Measurements from ENCODE around the gene TTC23. TPM values are rescaled to one million over a fixed set of nuclear protein-coding genes. Genes with fewer than 3 reads are reported as not detected.

Gene TTC23
- total and polyA plus RNA-seq, 9 of the 15 experiments (the other 6 are each of a cell fraction or from before 2014, with no cell fraction given): 0.41 to 4.5 (median 2.5) TPM

- Histone ChIP-seq H3K4me2 (ENCODE audit: insufficient read depth, low read length) (peak within 1 kb of the TSS; percentile 11; the same call in 1 of the 2 replicates), H3K9me1 (ENCODE audit: control insufficient read depth, insufficient read depth, low read length) (no peaks in the 10 kb centered on the region), H3K79me2 (ENCODE audit: control insufficient read depth, insufficient read depth, low read length) (no peaks in the 10 kb centered on the region), H3K4me1 (replicated peaks in 1 of 2; ENCODE audit: control insufficient read depth in 2 of 2, insufficient read depth in 2 of 2, low read length in 2 of 2) (peaks cover 0 to 17% of the 10 kb centered on the region in 2 experiments; a peak in 2 of 5 replicates), H3K36me3 (ENCODE audit: control insufficient read depth, insufficient read depth, low read length) (no peaks in the 10 kb centered on the region), H4K20me1 (replicated peaks; ENCODE audit: control insufficient read depth, insufficient read depth, low read length) (no peaks in the 10 kb centered on the region), H3K27me3 (ENCODE audit: control insufficient read depth in 2 of 2, insufficient read depth in 2 of 2, low read length in 2 of 2) (peaks cover 4 to 34% of the 10 kb centered on the region in 2 experiments; a peak in 3 of 5 replicates), H3K4me3 (peak within 1 kb of the TSS; percentile 8; the same call in 1 of the 2 replicates), H3K27ac (ENCODE audit: extremely low read depth, low read depth, low read length) (no peak within 1 kb of the TSS), H2AFZ (ENCODE audit: low read depth, low read length) (no peak within 1 kb of the TSS), H3K9me3 (replicated peaks; ENCODE audit: control insufficient read depth, insufficient read depth, low read depth, low read length) (no peaks in the 10 kb centered on the region), H3K9ac (ENCODE audit: insufficient read depth in 1 of 2, low read depth in 2 of 2, low read length in 2 of 2) (peak within 1 kb of the TSS in 1 of 2 experiments; percentile 74; a peak in 2 of 4 replicates)
- ChIA-PET POLR2A (interaction anchor here (0.6 kb wide), 1 partner anchor 10 kb away, joined by 3 read pairs; no protein-coding TSS in a partner anchor), CTCF (ENCODE audit: low intra/inter-chr PET ratio) (interaction anchor here (0.6 to 2.8 kb wide), 2 partner anchors 108 to 1116 kb away, joined by 6 to 14 read pairs; no protein-coding TSS in a partner anchor)
- BruUV-seq (replicated peaks): no TSS peak
- WGBS (ENCODE audit: insufficient coverage, low coverage, missing lambda C conversion rate): 43% methylated on average over 24 of the region's 91 CpGs
- intact Hi-C loops (cut with micrococcal nuclease) (loop anchor here (1.0 to 5.0 kb wide), 2 partner anchors 52 to 108 kb away; no protein-coding TSS in a partner anchor), in situ Hi-C loops (cut with MboI) (loop anchor here (5.0 kb wide), 1 partner anchor 107 kb away; no protein-coding TSS in a partner anchor)
- FAIRE-seq (no peak), DNase-seq (ENCODE audit: extremely low read depth in 1 of 4, low spot score in 3 of 4) (peak; percentile 56 to 85 (median 84)), ATAC-seq (peak; percentile 93)
- TF ChIP-seq VEZF1 (CRISPR knock-in tag; IDR thresholded peaks at IDR 0.05) (peak; percentile 65; the same call in 1 of the 2 replicates), HNRNPLL (IDR thresholded peaks at IDR 0.05; ENCODE audit: low read depth, low read length, poor library complexity, severe bottlenecking) (peak; percentile 39), NFIC (IDR thresholded peaks at IDR 0.05) (peak; percentile 18; the same call in 1 of the 2 replicates), NFYB (IDR thresholded peaks at IDR 0.05; ENCODE audit: extremely low read depth, insufficient read length) (peak; percentile 27), L3MBTL2 (IDR thresholded peaks at IDR 0.05) (peak; percentile 56; the same call in 1 of the 2 replicates), ZNF12 (CRISPR knock-in tag; IDR thresholded peaks at IDR 0.05) (no peak), ZNF766 (CRISPR knock-in tag; conservative IDR thresholded peaks at IDR 0.05) (no peak), PREB (CRISPR knock-in tag; IDR thresholded peaks at IDR 0.05) (no peak), RBFOX2 (IDR thresholded peaks at IDR 0.05; ENCODE audit: low read depth, low read length) (0 out of 2 replicates have a peak, but pooled peaks have one; percentile 20), RBM25 (IDR thresholded peaks at IDR 0.05; ENCODE audit: low read depth, low read length, severe bottlenecking) (peak; percentile 79), ZNF408 (CRISPR knock-in tag; IDR thresholded peaks at IDR 0.05; ENCODE audit: low read depth) (no peak), CXXC5 (CRISPR knock-in tag; IDR thresholded peaks at IDR 0.05) (peak; percentile 36; the same call in 1 of the 2 replicates), STAT5B (CRISPR knock-in tag; IDR thresholded peaks at IDR 0.05) (no peak)
- TF ChIP-seq, protein P1, sequence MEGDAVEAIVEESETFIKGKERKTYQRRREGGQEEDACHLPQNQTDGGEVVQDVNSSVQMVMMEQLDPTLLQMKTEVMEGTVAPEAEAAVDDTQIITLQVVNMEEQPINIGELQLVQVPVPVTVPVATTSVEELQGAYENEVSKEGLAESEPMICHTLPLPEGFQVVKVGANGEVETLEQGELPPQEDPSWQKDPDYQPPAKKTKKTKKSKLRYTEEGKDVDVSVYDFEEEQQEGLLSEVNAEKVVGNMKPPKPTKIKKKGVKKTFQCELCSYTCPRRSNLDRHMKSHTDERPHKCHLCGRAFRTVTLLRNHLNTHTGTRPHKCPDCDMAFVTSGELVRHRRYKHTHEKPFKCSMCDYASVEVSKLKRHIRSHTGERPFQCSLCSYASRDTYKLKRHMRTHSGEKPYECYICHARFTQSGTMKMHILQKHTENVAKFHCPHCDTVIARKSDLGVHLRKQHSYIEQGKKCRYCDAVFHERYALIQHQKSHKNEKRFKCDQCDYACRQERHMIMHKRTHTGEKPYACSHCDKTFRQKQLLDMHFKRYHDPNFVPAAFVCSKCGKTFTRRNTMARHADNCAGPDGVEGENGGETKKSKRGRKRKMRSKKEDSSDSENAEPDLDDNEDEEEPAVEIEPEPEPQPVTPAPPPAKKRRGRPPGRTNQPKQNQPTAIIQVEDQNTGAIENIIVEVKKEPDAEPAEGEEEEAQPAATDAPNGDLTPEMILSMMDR (IDR thresholded peaks at IDR 0.05 in 2 of 3, conservative IDR thresholded peaks at IDR 0.05 in 1 of 3; ENCODE audit: insufficient read depth in 2 of 3, low read depth in 1 of 3, low read length in 3 of 3): peak; percentile 16 to 69 (median 56); a peak in 4 of 6 replicates
Observed at GRCh38 chr15:99104788-99105513, 144.4 kb downstream of the TTC23 start, which contains the start of gene SYNM. Gene SYNM, plus strand, starts transcription at chr15:99105080. Its CDS starts 120 bp downstream, at chr15:99105200.

All from K562 (cell line).